Muscle of leg (tissue), 11 donors: ENCODE results near the gene RBKS. TPM values are rescaled to one million over a fixed set of nuclear protein-coding genes. Genes with fewer than 3 reads are reported as not detected.
"Not testable (repeated sequence)": the region's sequence is repeated elsewhere in the genome, so short reads cannot be mapped to it uniquely, and the experiment has no call there.

Source experiments
- DNase-seq: peaks from one replicate; pipeline ENCODE4 v3.0.0; 2013
- H3K27ac ChIP-seq: one replicate; pipeline ENCODE4 v1.5.1; 2013; ENCODE audit warnings: mild to moderate bottlenecking, low read length, control low read depth
- H3K27me3 ChIP-seq: one replicate; pipeline ENCODE4 v1.6.1; 2013; ENCODE audit warnings: low read length; ENCODE audit not compliant: control insufficient read depth, insufficient read depth
- H3K36me3 ChIP-seq: one replicate; pipeline ENCODE4 v1.6.1; 2013; ENCODE audit warnings: low read length; ENCODE audit not compliant: control insufficient read depth, insufficient read depth
- H3K4me1 ChIP-seq: one replicate; pipeline ENCODE4 v1.6.1; 2013; ENCODE audit warnings: low read length; ENCODE audit not compliant: control insufficient read depth, insufficient read depth
- H3K4me3 ChIP-seq: one replicate; pipeline ENCODE4 v1.5.1; 2013; ENCODE audit warnings: low read length, control low read depth
- H3K9me3 ChIP-seq: replicated peaks from 2 replicates; pipeline ENCODE4 v1.6.1; 2013; ENCODE audit warnings: low read depth, low read length; ENCODE audit not compliant: control insufficient read depth
- WGBS: methylation state at CpG from one replicate; pipeline ENCODE4 v1.1.5; 2013; ENCODE audit warnings: missing lambda C conversion rate; ENCODE audit not compliant: insufficient coverage; 5-methylcytosine and 5-hydroxymethylcytosine counted together
- polyA plus RNA-seq, 8 donors: library from polyadenylated mRNA; unstranded; fragments of 120-200 nt; gene quantifications; one replicate each; pipeline versions ENCODE4 v1.2.1 to v1.2.3, GENCODE V29; 2013; ENCODE audit warnings: inconsistent platforms in 1 of 8, low replicate concordance in 1 of 8; ENCODE audit not compliant: insufficient read length in 8 of 8, insufficient read depth in 1 of 8
- total RNA-seq: library from RNA; stranded (reverse); fragments of 120-200 nt; gene quantifications from one replicate; pipeline ENCODE4 v1.2.4, GENCODE V29; 2013

Gene RBKS
- total and polyA plus RNA-seq, 9 donors = 0.56 to 1.4 (median 0.87) TPM

DNA sequence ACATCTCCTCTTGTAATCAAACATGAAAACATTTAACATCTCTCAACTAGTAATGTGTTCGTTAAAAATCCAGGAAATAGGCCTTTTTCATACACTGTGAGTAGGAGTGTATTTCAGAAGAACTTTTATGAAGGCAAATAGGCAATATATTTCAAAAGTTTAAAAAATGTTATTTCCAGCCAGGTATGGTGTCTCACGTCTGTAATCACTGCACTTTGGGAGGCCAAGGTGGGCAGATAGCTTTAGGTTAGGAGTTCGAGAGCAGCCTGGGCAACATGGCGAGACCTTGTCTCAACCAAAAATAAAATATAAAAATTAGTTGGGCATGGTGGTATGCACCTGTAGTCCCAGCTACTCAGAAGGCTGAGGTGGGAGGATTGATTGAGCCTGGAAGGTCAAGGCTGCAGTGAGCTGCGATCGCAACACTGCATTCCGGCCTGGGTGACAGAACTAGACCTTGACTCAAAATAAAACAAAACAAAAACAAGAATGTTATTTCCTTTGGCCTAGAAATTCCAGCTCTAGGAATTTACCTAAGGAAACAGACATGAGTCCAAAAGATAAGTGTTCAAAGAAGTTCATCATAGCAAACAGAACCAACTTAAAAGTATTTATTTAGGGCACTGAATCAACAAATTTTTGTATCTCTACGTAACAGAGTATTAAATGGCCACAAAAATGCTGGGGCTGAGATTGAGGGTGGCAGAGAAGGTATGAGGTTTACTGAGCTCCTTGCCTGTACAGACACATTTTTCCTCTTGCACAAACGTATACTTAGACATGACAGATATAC lies 14.9 kb downstream of the RBKS start:
- H3K27ac ChIP-seq = no peak overlapping the region
- H3K27me3 ChIP-seq = no peaks in the 10 kb centered on the region
- no peak for DNase-seq
- no CpG with 5 or more reads among the region's 9 CpGs for WGBS
- peaks cover 7% of the 10 kb centered on the region for H3K9me3 ChIP-seq
- peaks cover 4% of the 10 kb centered on the region for H3K4me1 ChIP-seq
- no peak overlapping the region for H3K4me3 ChIP-seq
- peaks cover 2% of the 10 kb centered on the region for H3K36me3 ChIP-seq

DNA sequence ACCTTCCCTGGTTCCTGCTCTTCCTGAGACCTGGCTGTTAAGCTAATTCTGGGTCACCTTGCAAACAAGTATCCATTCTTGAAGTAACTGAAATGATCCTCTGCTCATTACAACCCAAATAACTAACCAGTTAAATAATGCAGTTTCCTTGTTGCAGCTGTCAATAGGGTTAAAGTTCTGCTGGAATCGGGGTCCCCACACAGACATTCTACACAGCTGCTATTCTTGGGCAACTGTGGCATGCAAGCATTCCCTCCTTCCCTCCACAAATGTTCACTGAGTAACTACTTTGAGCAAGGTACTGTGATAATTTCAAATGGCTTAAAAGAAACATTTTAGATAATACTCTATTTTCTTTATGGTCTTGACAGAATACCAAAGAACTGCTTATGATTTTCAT lies 17.1 kb downstream of the RBKS start:
- WGBS = no CpG with 5 or more reads among the region's 1 CpG

GRCh38 chr2:27871802-27872201 lies 18.4 kb downstream of the RBKS start:
- DNase-seq = no peak
- no CpG with 5 or more reads among the region's 3 CpGs for WGBS
- peaks cover 2% of the 10 kb centered on the region for H3K36me3 ChIP-seq
- H3K9me3 ChIP-seq = peaks cover 7% of the 10 kb centered on the region
- no peak overlapping the region for H3K4me3 ChIP-seq
- peaks cover 4% of the 10 kb centered on the region for H3K4me1 ChIP-seq
- no peaks in the 10 kb centered on the region for H3K27me3 ChIP-seq
- H3K27ac ChIP-seq = no peak overlapping the region

More for the DNA sequence above, 17.1 kb downstream of the RBKS start:
- Histone ChIP-seq H3K36me3 (peaks cover 2% of the 10 kb centered on the region), H3K4me3 (no peak overlapping the region), H3K9me3 (peaks cover 7% of the 10 kb centered on the region), H3K27me3 (no peaks in the 10 kb centered on the region), H3K27ac (no peak overlapping the region), H3K4me1 (peaks cover 4% of the 10 kb centered on the region)
- DNase-seq = no peak

GRCh38 chr2:27870724-27871123 lies 19.5 kb downstream of the RBKS start:
- DNase-seq = no peak
- Histone ChIP-seq H3K4me1 (peaks cover 4% of the 10 kb centered on the region), H3K9me3 (peaks cover 2% of the 10 kb centered on the region), H3K4me3 (no peak overlapping the region), H3K36me3 (peaks cover 2% of the 10 kb centered on the region), H3K27ac (no peak overlapping the region), H3K27me3 (no peaks in the 10 kb centered on the region)
- WGBS = 76% methylated on average over 3 of the region's 3 CpGs

GRCh38 chr2:27869763-27870162 lies 20.4 kb downstream of the RBKS start:
- no peak overlapping the region for H3K27ac ChIP-seq
- no peak overlapping the region for H3K4me3 ChIP-seq
- H3K9me3 ChIP-seq = no peaks in the 10 kb centered on the region
- no peaks in the 10 kb centered on the region for H3K27me3 ChIP-seq
- peaks cover 2% of the 10 kb centered on the region for H3K36me3 ChIP-seq
- WGBS = 100% methylated on average over 1 of the region's 6 CpGs
- no peak for DNase-seq
- peaks cover 4% of the 10 kb centered on the region for H3K4me1 ChIP-seq

GRCh38 chr2:27866237-27866636 lies 23.9 kb downstream of the RBKS start:
- Histone ChIP-seq H3K27ac (no peak overlapping the region), H3K4me1 (no peaks in the 10 kb centered on the region), H3K27me3 (no peaks in the 10 kb centered on the region)

DNA sequence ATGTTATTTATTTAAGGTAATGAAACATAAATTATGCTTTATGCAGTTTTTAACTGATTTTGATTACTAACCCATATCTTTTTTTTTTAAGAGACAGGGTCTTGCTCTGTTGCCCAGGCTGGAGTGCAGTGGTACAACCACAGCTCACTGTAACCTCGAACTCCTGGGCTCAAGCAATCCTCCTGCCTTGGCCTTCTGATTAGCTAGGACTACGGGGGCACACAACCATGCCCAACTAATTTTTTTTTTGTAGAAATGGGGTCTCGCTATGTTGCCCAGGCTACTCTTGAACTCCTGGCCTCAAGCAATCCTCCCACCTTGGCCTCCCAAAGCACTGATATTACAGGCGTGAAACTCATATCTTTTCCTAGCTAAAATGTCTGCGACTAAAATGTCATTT lies 26.2 kb downstream of the RBKS start:
- H3K4me1 ChIP-seq, H3K27me3 ChIP-seq, H3K36me3 ChIP-seq, H3K4me3 ChIP-seq, H3K9me3 ChIP-seq, DNase-seq, H3K27ac ChIP-seq: not testable (repeated sequence)
- no CpG with 5 or more reads among the region's 5 CpGs for WGBS

More at GRCh38 chr2:27866237-27866636, 23.9 kb downstream of the RBKS start:
- no peak for DNase-seq
- Histone ChIP-seq H3K9me3 (no peaks in the 10 kb centered on the region), H3K4me3 (no peak overlapping the region), H3K36me3 (no peaks in the 10 kb centered on the region)
- WGBS = no CpG with 5 or more reads among the region's 1 CpG

GRCh38 chr2:27863146-27863545 lies 27.0 kb downstream of the RBKS start:
- no peak overlapping the region for H3K27ac ChIP-seq
- 33% methylated on average over 1 of the region's 1 CpG for WGBS
- H3K27me3 ChIP-seq = no peaks in the 10 kb centered on the region
- H3K36me3 ChIP-seq = no peaks in the 10 kb centered on the region
- no peaks in the 10 kb centered on the region for H3K9me3 ChIP-seq
- H3K4me3 ChIP-seq = no peak overlapping the region
- H3K4me1 ChIP-seq = no peaks in the 10 kb centered on the region
- DNase-seq = no peak

- no peaks in the 10 kb centered on the region for H3K4me1 ChIP-seq
- H3K9me3 ChIP-seq = peaks cover 4% of the 10 kb centered on the region
- no peaks in the 10 kb centered on the region for H3K27me3 ChIP-seq
- DNase-seq = no peak
- no peak overlapping the region for H3K27ac ChIP-seq
- no peak overlapping the region for H3K4me3 ChIP-seq
- H3K36me3 ChIP-seq = no peaks in the 10 kb centered on the region
Measured at GRCh38 chr2:27860111-27860510, 30.1 kb downstream of the RBKS start.

GRCh38 chr2:27857417-27858172 lies 32.6 kb downstream of the RBKS start:
- WGBS = no CpG with 5 or more reads among the region's 4 CpGs

More at GRCh38 chr2:27857417-27858172, 32.6 kb downstream of the RBKS start:
- H3K36me3 ChIP-seq = no peaks in the 10 kb centered on the region
- H3K9me3 ChIP-seq = peaks cover 4% of the 10 kb centered on the region
- H3K27me3 ChIP-seq = no peaks in the 10 kb centered on the region
- H3K4me3 ChIP-seq = no peak overlapping the region
- H3K4me1 ChIP-seq = no peaks in the 10 kb centered on the region
- no peak for DNase-seq
- no peak overlapping the region for H3K27ac ChIP-seq
